ENCODE results near the gene RP9.

Gene RP9

GRCh38 chr7:33072471-33072870 lies 36.7 kb downstream of the RP9 start:
- Histone ChIP-seq H3K9ac (ENCODE audit: low read depth, low read length, poor library complexity) (no peak overlapping the region), H3K27ac (replicated peaks; ENCODE audit: low read length) (no peak overlapping the region), H3K27me3 (ENCODE audit: control insufficient read depth in 3 of 3, insufficient read depth in 3 of 3, low read depth in 1 of 3, low read length in 3 of 3) (peaks cover 0 to 12% (median 0%) of the 10 kb centered on the region in 3 experiments), H2BK5ac (ENCODE audit: low read length) (no peak overlapping the region), H2AFZ (ENCODE audit: low read length) (no peak overlapping the region), H3K36me3 (replicated peaks in 1 of 2; ENCODE audit: control insufficient read depth in 2 of 2, insufficient read depth in 2 of 2, low read length in 2 of 2) (no peaks in the 10 kb centered on the region), H2BK15ac (ENCODE audit: low read length) (no peak overlapping the region), H3K4me3 (ENCODE audit: low read length in 2 of 2) (no peak overlapping the region), H3K9me3 (replicated peaks in 1 of 2; ENCODE audit: control insufficient read depth in 2 of 2, insufficient read depth in 1 of 2, low read depth in 1 of 2, low read length in 2 of 2) (peaks cover 6 to 8% of the 10 kb centered on the region in 2 donors), H3K79me1 (ENCODE audit: low read depth, low read length) (no peaks in the 10 kb centered on the region), H3K14ac (ENCODE audit: low read length) (no peak overlapping the region), H3K4me1 (ENCODE audit: control insufficient read depth in 2 of 2, insufficient read depth in 1 of 2, low read depth in 1 of 2, low read length in 2 of 2) (no peaks in the 10 kb centered on the region), H2AK5ac (ENCODE audit: low read depth, low read length) (no peak overlapping the region), H3K23ac (ENCODE audit: low read depth, low read length, poor library complexity) (no peak overlapping the region), H2BK120ac (ENCODE audit: low read depth, low read length) (no peak overlapping the region), H4K8ac (ENCODE audit: low read depth, low read length) (no peak overlapping the region), H3K4ac (ENCODE audit: low read length) (no peak overlapping the region), H3K18ac (ENCODE audit: low read length) (no peak overlapping the region), H4K91ac (ENCODE audit: low read depth, low read length, poor library complexity) (no peak overlapping the region), H2BK12ac (ENCODE audit: low read length) (no peak overlapping the region), H3K4me2 (ENCODE audit: insufficient read depth, low read length, poor library complexity, severe bottlenecking) (no peak overlapping the region)
- WGBS, 2 donors (ENCODE audit: extremely low coverage in 2 of 2, insufficient read length in 2 of 2, insufficient replicate concordance in 1 of 2), result no CpG with 5 or more reads among the region's 2 CpGs
- no peak for DNase-seq (ENCODE audit: low spot score)

- Histone ChIP-seq H3K9ac (ENCODE audit: low read depth, low read length, poor library complexity) (no peak overlapping the region), H3K27me3 (ENCODE audit: control insufficient read depth in 3 of 3, insufficient read depth in 3 of 3, low read depth in 1 of 3, low read length in 3 of 3) (peaks cover 0 to 9% (median 0%) of the 10 kb centered on the region in 3 experiments), H3K36me3 (replicated peaks in 1 of 2; ENCODE audit: control insufficient read depth in 2 of 2, insufficient read depth in 2 of 2, low read length in 2 of 2) (no peaks in the 10 kb centered on the region), H2BK120ac (ENCODE audit: low read depth, low read length) (no peak overlapping the region), H4K8ac (ENCODE audit: low read depth, low read length) (no peak overlapping the region), H3K4me2 (ENCODE audit: insufficient read depth, low read length, poor library complexity, severe bottlenecking) (no peak overlapping the region), H3K4ac (ENCODE audit: low read length) (no peak overlapping the region), H3K4me3 (ENCODE audit: low read length in 2 of 2) (no peak overlapping the region), H2AK5ac (ENCODE audit: low read depth, low read length) (no peak overlapping the region), H3K79me1 (ENCODE audit: low read depth, low read length) (no peaks in the 10 kb centered on the region), H2BK15ac (ENCODE audit: low read length) (no peak overlapping the region), H4K91ac (ENCODE audit: low read depth, low read length, poor library complexity) (no peak overlapping the region), H3K4me1 (ENCODE audit: control insufficient read depth in 2 of 2, insufficient read depth in 1 of 2, low read depth in 1 of 2, low read length in 2 of 2) (no peaks in the 10 kb centered on the region), H3K9me3 (replicated peaks in 1 of 2; ENCODE audit: control insufficient read depth in 2 of 2, insufficient read depth in 1 of 2, low read depth in 1 of 2, low read length in 2 of 2) (peaks cover 6 to 12% of the 10 kb centered on the region in 2 donors), H2BK12ac (ENCODE audit: low read length) (no peak overlapping the region), H3K14ac (ENCODE audit: low read length) (no peak overlapping the region), H3K23ac (ENCODE audit: low read depth, low read length, poor library complexity) (no peak overlapping the region), H2AFZ (ENCODE audit: low read length) (no peak overlapping the region), H2BK5ac (ENCODE audit: low read length) (no peak overlapping the region), H3K27ac (replicated peaks; ENCODE audit: low read length) (no peak overlapping the region), H3K18ac (ENCODE audit: low read length) (no peak overlapping the region)
- DNase-seq (ENCODE audit: low spot score), result no peak
- no CpG with 5 or more reads among the region's 6 CpGs for WGBS, 2 donors (ENCODE audit: extremely low coverage in 2 of 2, insufficient read length in 2 of 2, insufficient replicate concordance in 1 of 2)
Observed at GRCh38 chr7:33070831-33071230, 38.4 kb downstream of the RP9 start.

DNA sequence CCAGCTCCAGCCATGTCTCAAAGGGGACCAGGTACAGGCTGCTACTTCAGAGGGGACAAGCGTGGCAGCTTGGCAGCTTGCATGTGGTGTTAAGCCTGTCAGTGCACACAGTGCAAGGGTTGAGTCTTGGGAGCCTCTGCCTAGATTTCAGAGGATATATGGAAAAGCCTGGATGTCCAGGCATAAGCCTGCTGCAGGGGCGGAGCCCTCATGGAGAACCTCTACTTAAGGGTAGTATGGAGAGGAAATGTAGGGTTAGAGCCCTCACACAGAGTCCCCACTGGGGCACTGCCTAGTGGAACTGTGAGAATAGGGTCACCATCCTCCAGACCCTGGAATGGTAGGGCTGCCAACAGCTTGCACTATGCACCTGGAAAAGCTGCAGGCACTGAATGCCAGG lies 38.9 kb downstream of the RP9 start:
- Histone ChIP-seq H3K36me3 (replicated peaks in 1 of 2; ENCODE audit: control insufficient read depth in 2 of 2, insufficient read depth in 2 of 2, low read length in 2 of 2) (no peaks in the 10 kb centered on the region), H3K23ac (ENCODE audit: low read depth, low read length, poor library complexity) (no peak overlapping the region), H2AK5ac (ENCODE audit: low read depth, low read length) (no peak overlapping the region), H4K91ac (ENCODE audit: low read depth, low read length, poor library complexity) (no peak overlapping the region), H3K9ac (ENCODE audit: low read depth, low read length, poor library complexity) (no peak overlapping the region), H3K18ac (ENCODE audit: low read length) (no peak overlapping the region), H3K27ac (replicated peaks; ENCODE audit: low read length) (no peak overlapping the region), H2BK15ac (ENCODE audit: low read length) (no peak overlapping the region), H3K27me3 (ENCODE audit: control insufficient read depth in 3 of 3, insufficient read depth in 3 of 3, low read depth in 1 of 3, low read length in 3 of 3) (peaks cover 0 to 5% (median 0%) of the 10 kb centered on the region in 3 experiments), H4K8ac (ENCODE audit: low read depth, low read length) (no peak overlapping the region), H3K9me3 (replicated peaks in 1 of 2; ENCODE audit: control insufficient read depth in 2 of 2, insufficient read depth in 1 of 2, low read depth in 1 of 2, low read length in 2 of 2) (peaks cover 6 to 14% of the 10 kb centered on the region in 2 donors), H3K4me1 (ENCODE audit: control insufficient read depth in 2 of 2, insufficient read depth in 1 of 2, low read depth in 1 of 2, low read length in 2 of 2) (no peaks in the 10 kb centered on the region), H2BK5ac (ENCODE audit: low read length) (no peak overlapping the region), H3K79me1 (ENCODE audit: low read depth, low read length) (no peaks in the 10 kb centered on the region), H3K4ac (ENCODE audit: low read length) (no peak overlapping the region), H3K4me3 (ENCODE audit: low read length in 2 of 2) (no peak overlapping the region), H2BK12ac (ENCODE audit: low read length) (no peak overlapping the region), H3K14ac (ENCODE audit: low read length) (no peak overlapping the region), H3K4me2 (ENCODE audit: insufficient read depth, low read length, poor library complexity, severe bottlenecking) (no peak overlapping the region), H2AFZ (ENCODE audit: low read length) (no peak overlapping the region), H2BK120ac (ENCODE audit: low read depth, low read length) (no peak overlapping the region)
- WGBS, 2 donors (ENCODE audit: extremely low coverage in 2 of 2, insufficient read length in 2 of 2, insufficient replicate concordance in 1 of 2), result no CpG with 5 or more reads among the region's 2 CpGs
- no peak for DNase-seq (ENCODE audit: low spot score)

GRCh38 chr7:33067921-33068320 lies 41.3 kb downstream of the RP9 start:
- H4K8ac ChIP-seq (ENCODE audit: low read depth, low read length), result no peak overlapping the region
- H2BK15ac ChIP-seq (ENCODE audit: low read length), result no peak overlapping the region
- DNase-seq (ENCODE audit: low spot score), result no peak
- H3K9me3 ChIP-seq (replicated peaks in 1 of 2; ENCODE audit: control insufficient read depth in 2 of 2, insufficient read depth in 1 of 2, low read depth in 1 of 2, low read length in 2 of 2), result peaks cover 7 to 18% of the 10 kb centered on the region in 2 donors
- no peaks in the 10 kb centered on the region for H3K79me1 ChIP-seq (ENCODE audit: low read depth, low read length)
- H3K4me1 ChIP-seq (ENCODE audit: control insufficient read depth in 2 of 2, insufficient read depth in 1 of 2, low read depth in 1 of 2, low read length in 2 of 2), result no peaks in the 10 kb centered on the region
- H3K36me3 ChIP-seq (replicated peaks in 1 of 2; ENCODE audit: control insufficient read depth in 2 of 2, insufficient read depth in 2 of 2, low read length in 2 of 2), result no peaks in the 10 kb centered on the region
- H3K18ac ChIP-seq (ENCODE audit: low read length), result no peak overlapping the region
- no peak overlapping the region for H3K4ac ChIP-seq (ENCODE audit: low read length)
- no peak overlapping the region for H2BK120ac ChIP-seq (ENCODE audit: low read depth, low read length)
- H3K4me2 ChIP-seq (ENCODE audit: insufficient read depth, low read length, poor library complexity, severe bottlenecking), result no peak overlapping the region
- no peak overlapping the region for H3K27ac ChIP-seq (replicated peaks; ENCODE audit: low read length)
- no peaks in the 10 kb centered on the region for H3K27me3 ChIP-seq (ENCODE audit: control insufficient read depth in 3 of 3, insufficient read depth in 3 of 3, low read depth in 1 of 3, low read length in 3 of 3)
- H3K14ac ChIP-seq (ENCODE audit: low read length), result no peak overlapping the region
- H2BK5ac ChIP-seq (ENCODE audit: low read length), result no peak overlapping the region
- no CpG with 5 or more reads among the region's 1 CpG for WGBS, 2 donors (ENCODE audit: extremely low coverage in 2 of 2, insufficient read length in 2 of 2, insufficient replicate concordance in 1 of 2)
- H3K4me3 ChIP-seq (ENCODE audit: low read length in 2 of 2), result no peak overlapping the region
- no peak overlapping the region for H2AK5ac ChIP-seq (ENCODE audit: low read depth, low read length)
- no peak overlapping the region for H3K9ac ChIP-seq (ENCODE audit: low read depth, low read length, poor library complexity)
- no peak overlapping the region for H3K23ac ChIP-seq (ENCODE audit: low read depth, low read length, poor library complexity)
- no peak overlapping the region for H4K91ac ChIP-seq (ENCODE audit: low read depth, low read length, poor library complexity)
- H2BK12ac ChIP-seq (ENCODE audit: low read length), result no peak overlapping the region
- no peak overlapping the region for H2AFZ ChIP-seq (ENCODE audit: low read length)
